Urothelium cell line (cell line): ENCODE results near the gene DNAJB8.

ENCODE experiments used
- DNase-seq: peaks from one replicate; pipeline ENCODE4 v3.0.0; 2011; ENCODE audit warnings: low spot score, mixed read lengths
- FAIRE-seq: peaks from 2 replicates; lab custom pipeline; 2011; peaks lifted over from hg19 to GRCh38; lab: Jason Lieb, UNC

The DNAJB8 gene

GRCh38 chr3:128466840-128467541 lies at the start of gene DNAJB8:
DNAJB8 (minus strand) TSS chr3:128466890; CDS start chr3:128463245, 3,645 bp downstream.
- DNase-seq (no peak), FAIRE-seq (no peak)

- DNase-seq (no peak), FAIRE-seq (no peak)
These were observed 49.3 kb upstream of the DNAJB8 start for GRCh38 chr3:128515967-128516366.

GRCh38 chr3:128508852-128509251 lies 42.2 kb upstream of the DNAJB8 start:
- DNase-seq (no peak), FAIRE-seq (no peak)

GRCh38 chr3:128506754-128507153 lies 40.1 kb upstream of the DNAJB8 start:
- DNase-seq (no peak), FAIRE-seq (no peak)

GRCh38 chr3:128505771-128506170 lies 39.1 kb upstream of the DNAJB8 start:
- no peak for FAIRE-seq
- no peak for DNase-seq

GRCh38 chr3:128504963-128505730 lies 38.5 kb upstream of the DNAJB8 start:
- DNase-seq: no peak
- no peak for FAIRE-seq

GRCh38 chr3:128504533-128504915 lies 37.8 kb upstream of the DNAJB8 start:
- no peak for FAIRE-seq
- DNase-seq: no peak

GRCh38 chr3:128503751-128504532 lies 37.3 kb upstream of the DNAJB8 start:
- DNase-seq: no peak
- no peak for FAIRE-seq

GRCh38 chr3:128503164-128503651 lies 36.5 kb upstream of the DNAJB8 start:
- peak; percentile 48 for FAIRE-seq
- DNase-seq: peak; percentile 54

- DNase-seq (no peak), FAIRE-seq (no peak)
These were observed 36.0 kb upstream of the DNAJB8 start for GRCh38 chr3:128502712-128503111.

- DNase-seq (no peak), FAIRE-seq (no peak)
These were observed 34.7 kb upstream of the DNAJB8 start for GRCh38 chr3:128501431-128501830.

- DNase-seq (no peak), FAIRE-seq (no peak)
These were observed 33.9 kb upstream of the DNAJB8 start for GRCh38 chr3:128500556-128500955.

- FAIRE-seq (no peak), DNase-seq (no peak)
These were observed 33.1 kb upstream of the DNAJB8 start for GRCh38 chr3:128499724-128500275.

GRCh38 chr3:128498901-128499530 lies 32.3 kb upstream of the DNAJB8 start:
- FAIRE-seq (no peak), DNase-seq (no peak)

GRCh38 chr3:128498127-128498626 lies 31.5 kb upstream of the DNAJB8 start:
- FAIRE-seq: no peak

GRCh38 chr3:128497305-128498126 lies 30.8 kb upstream of the DNAJB8 start:
- FAIRE-seq (no peak), DNase-seq (peak; percentile 74)

More at GRCh38 chr3:128498127-128498626, 31.5 kb upstream of the DNAJB8 start:
- no peak for DNase-seq

GRCh38 chr3:128496602-128497304 lies 30.1 kb upstream of the DNAJB8 start:
- FAIRE-seq (peak; percentile 86), DNase-seq (no peak)

- FAIRE-seq (no peak), DNase-seq (no peak)
These were observed 29.4 kb upstream of the DNAJB8 start for GRCh38 chr3:128496019-128496601.
